ENCODE results near the gene HYI.

The HYI gene

GRCh38 chr1:43446881-43447835 is 6.6 kb downstream of the HYI start:
- H3K79me2 ChIP-seq, result no peaks in the 10 kb centered on the region
- no peak for TF ChIP-seq CTCF (IDR thresholded peaks at IDR 0.05)
- no peak overlapping the region for H3K27ac ChIP-seq
- H3K9me3 ChIP-seq (ENCODE audit: control insufficient read depth, low read length), result no peaks in the 10 kb centered on the region
- no peaks in the 10 kb centered on the region for H3K4me1 ChIP-seq
- no peak overlapping the region for H2AFZ ChIP-seq
- H3K4me3 ChIP-seq (ENCODE audit: low read depth, low read length), result no peak overlapping the region
- no peaks in the 10 kb centered on the region for H3K36me3 ChIP-seq (ENCODE audit: control insufficient read depth, insufficient read depth, low read length)
- no peaks in the 10 kb centered on the region for H3K27me3 ChIP-seq (ENCODE audit: control insufficient read depth, insufficient read depth, low read length)
- H3K4me2 ChIP-seq (ENCODE audit: low read length), result no peak overlapping the region
- H3K9ac ChIP-seq, result no peak overlapping the region

- H3K27ac ChIP-seq, result no peak overlapping the region
These were observed 7.4 kb downstream of the HYI start for GRCh38 chr1:43446388-43446740.

GRCh38 chr1:43445606-43446387 is 7.9 kb downstream of the HYI start:
- Histone ChIP-seq H3K36me3 (ENCODE audit: control insufficient read depth, insufficient read depth, low read length) (no peaks in the 10 kb centered on the region), H3K27me3 (ENCODE audit: control insufficient read depth, insufficient read depth, low read length) (no peaks in the 10 kb centered on the region), H3K79me2 (no peaks in the 10 kb centered on the region), H3K4me1 (no peaks in the 10 kb centered on the region), H3K4me2 (ENCODE audit: low read length) (no peak overlapping the region), H3K27ac (no peak overlapping the region), H3K9me3 (ENCODE audit: control insufficient read depth, low read length) (no peaks in the 10 kb centered on the region), H2AFZ (no peak overlapping the region), H3K4me3 (ENCODE audit: low read depth, low read length) (no peak overlapping the region), H3K9ac (no peak overlapping the region)
- TF ChIP-seq CTCF (IDR thresholded peaks at IDR 0.05), result no peak

More at GRCh38 chr1:43446388-43446740, 7.4 kb downstream of the HYI start:
- Histone ChIP-seq H3K9me3 (ENCODE audit: control insufficient read depth, low read length) (no peaks in the 10 kb centered on the region), H3K27me3 (ENCODE audit: control insufficient read depth, insufficient read depth, low read length) (no peaks in the 10 kb centered on the region), H3K4me3 (ENCODE audit: low read depth, low read length) (no peak overlapping the region), H3K36me3 (ENCODE audit: control insufficient read depth, insufficient read depth, low read length) (no peaks in the 10 kb centered on the region), H3K4me2 (ENCODE audit: low read length) (no peak overlapping the region), H3K9ac (no peak overlapping the region), H3K4me1 (no peaks in the 10 kb centered on the region), H3K79me2 (no peaks in the 10 kb centered on the region), H2AFZ (no peak overlapping the region)
- TF ChIP-seq CTCF (IDR thresholded peaks at IDR 0.05), result no peak

DNA sequence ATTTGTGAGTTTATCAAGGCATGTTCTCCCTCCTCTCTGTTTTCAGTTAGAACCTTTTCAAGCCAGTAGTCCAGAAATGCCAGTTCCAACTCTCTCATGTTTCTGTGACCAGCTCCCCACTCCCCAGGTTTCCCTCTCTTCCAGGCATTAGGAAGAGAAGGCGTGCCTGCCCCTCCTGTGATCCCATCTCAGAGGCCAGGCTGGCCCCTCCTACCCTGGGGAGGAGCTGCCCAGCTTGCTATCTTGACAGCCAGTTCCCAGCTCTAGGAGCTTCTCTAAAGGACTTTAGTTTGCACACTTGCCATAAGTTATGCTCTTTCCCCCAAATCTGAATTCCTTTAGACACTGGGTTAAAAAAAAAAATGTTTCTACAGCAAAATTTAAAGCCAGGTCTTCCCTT is 8.9 kb downstream of the HYI start:
- H3K36me3 ChIP-seq (ENCODE audit: control insufficient read depth, insufficient read depth, low read length), result no peaks in the 10 kb centered on the region
- no peaks in the 10 kb centered on the region for H3K27me3 ChIP-seq (ENCODE audit: control insufficient read depth, insufficient read depth, low read length)
- no peaks in the 10 kb centered on the region for H3K4me1 ChIP-seq
- no peak for TF ChIP-seq CTCF (IDR thresholded peaks at IDR 0.05)
- H3K4me2 ChIP-seq (ENCODE audit: low read length), result no peak overlapping the region
- no peak overlapping the region for H3K4me3 ChIP-seq (ENCODE audit: low read depth, low read length)
- no peak overlapping the region for H3K27ac ChIP-seq
- no peaks in the 10 kb centered on the region for H3K9me3 ChIP-seq (ENCODE audit: control insufficient read depth, low read length)
- H2AFZ ChIP-seq, result no peak overlapping the region
- H3K79me2 ChIP-seq, result no peaks in the 10 kb centered on the region
- no peak overlapping the region for H3K9ac ChIP-seq

Data from parathyroid adenoma (tissue), 2 donors.